Erythroblast (primary cell): ENCODE measurements around the gene WDR88.

Experiments
- GATA1 ChIP-seq: IDR thresholded peaks from 2 replicates; pipeline ENCODE4 v1.6.1; 2011; ENCODE audit warnings: low read depth, mild to moderate bottlenecking, control low read depth, low read length, moderate library complexity
- POLR2A ChIP-seq: IDR thresholded peaks from 2 replicates; pipeline ENCODE4 v1.6.1; 2011; ENCODE audit warnings: mild to moderate bottlenecking, low read length

DNA sequence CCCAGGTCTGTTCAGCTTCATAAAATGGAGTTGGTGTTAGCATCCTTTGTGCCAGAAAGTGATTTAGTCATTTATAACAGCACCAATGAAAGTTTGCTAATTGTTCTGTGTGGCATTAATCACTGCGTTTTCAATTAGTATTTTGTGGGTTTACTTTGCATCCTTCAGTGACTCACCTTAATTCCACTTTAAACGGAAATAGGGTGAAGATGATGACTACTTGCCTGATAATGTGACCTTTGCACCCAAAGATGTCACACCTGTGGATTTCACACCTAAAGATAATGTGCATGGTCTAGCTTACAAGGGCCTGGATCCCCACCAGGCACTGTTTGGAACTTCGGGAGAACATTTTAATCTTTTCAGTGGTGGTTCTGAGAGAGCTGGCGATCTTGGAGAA lies 35.9 kb upstream of the WDR88 start:
- TF ChIP-seq POLR2A = no peak
- TF ChIP-seq GATA1 = no peak
